Ascending aorta (tissue), 2 donors: Measurements from ENCODE around the gene CPD. TPM values are rescaled to one million over a fixed set of nuclear protein-coding genes. Genes with fewer than 3 reads are reported as not detected.
"Not testable (repeated sequence)": the region's sequence is repeated elsewhere in the genome, so short reads cannot be mapped to it uniquely, and the experiment has no call there.

Source experiments
- DNase-seq, 2 donors: peaks; one replicate each; pipeline ENCODE4 v3.0.0-alpha.2; 2019; ENCODE audit warnings: low spot score in 2 of 2
- H3K27ac ChIP-seq, 2 donors: fragments of 200-600 bp; sonication (generic); one replicate each; pipeline ENCODE4 v1.5.1; 2016 to 2017; ENCODE audit warnings: mild to moderate bottlenecking in 1 of 2
- H3K27me3 ChIP-seq: fragments of 200-600 bp; sonication (generic); one replicate; pipeline ENCODE4 v1.5.1; 2017
- H3K36me3 ChIP-seq, 2 donors: fragments of 200-600 bp; sonication (generic); one replicate each; pipeline ENCODE4 v1.5.1; 2016
- H3K4me1 ChIP-seq, 2 donors: fragments of 200-600 bp; sonication (generic); one replicate each; pipeline ENCODE4 v1.5.1; 2016 to 2017; ENCODE audit warnings: mild to moderate bottlenecking in 1 of 2
- H3K4me3 ChIP-seq, 2 donors: fragments of 200-600 bp; sonication (generic); one replicate each; pipeline ENCODE4 v1.5.1; 2016 to 2017; ENCODE audit warnings: mild to moderate bottlenecking in 1 of 2
- H3K9me3 ChIP-seq, 2 donors: fragments of 200-600 bp; sonication (generic); one replicate each; pipeline ENCODE4 v1.5.1; 2016
- intact Hi-C: fragments of 100-400 bp; cut with DNase I; formaldehyde crosslinking; loops from one replicate; pipeline ENCODE4 v1.15.1; 2023
- total RNA-seq: library from RNA; depleted of rRNA; stranded (reverse); fragments of >200 nt; gene quantifications from one replicate; pipeline ENCODE4 v1.1.0, GENCODE V29; 2016
- TF ChIP-seq, protein P1 (sequence below), 3 experiments: fragments of 200-600 bp in 2 of 3; fragments of 450-650 bp in 1 of 3; sonication (generic) in 2 of 3; IDR thresholded peaks; one replicate each; pipeline ENCODE4 v1.5.1; 2016 to 2019; ENCODE audit warnings: antibody characterized with exemption in 3 of 3, mild to moderate bottlenecking in 1 of 3, moderate library complexity in 1 of 3

The CPD gene
- total RNA-seq, 1 donor from 2014 or later, result 141 TPM

DNA sequence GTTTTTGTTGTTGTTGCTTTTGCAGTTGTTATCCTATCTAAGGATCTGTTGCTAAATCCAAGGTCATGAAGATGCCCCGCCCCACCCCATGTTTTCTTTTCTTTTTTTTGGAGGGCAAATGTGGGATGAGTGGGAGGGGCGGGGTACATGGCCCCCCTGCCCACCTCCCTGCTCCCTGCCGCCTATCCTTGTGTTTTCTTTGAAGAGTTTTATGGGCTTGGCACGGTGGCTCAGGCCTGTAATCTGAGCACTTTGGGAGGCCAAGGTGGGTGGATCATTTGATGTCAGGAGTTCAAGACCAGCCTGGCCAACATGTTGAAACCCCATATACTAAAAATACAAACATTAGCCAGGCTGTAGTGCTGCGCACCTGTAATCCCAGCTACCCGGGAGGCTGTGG is 79.6 kb downstream of the CPD start:
- Histone ChIP-seq H3K4me1 (no peaks in the 10 kb centered on the region), H3K4me3 (no peak overlapping the region), H3K27ac (no peak overlapping the region), H3K36me3 (peaks cover 26 to 65% of the 10 kb centered on the region in 2 donors), H3K27me3 (no peaks in the 10 kb centered on the region), H3K9me3 (no peaks in the 10 kb centered on the region)
- intact Hi-C loops, result no loop called here
- TF ChIP-seq, protein P1, sequence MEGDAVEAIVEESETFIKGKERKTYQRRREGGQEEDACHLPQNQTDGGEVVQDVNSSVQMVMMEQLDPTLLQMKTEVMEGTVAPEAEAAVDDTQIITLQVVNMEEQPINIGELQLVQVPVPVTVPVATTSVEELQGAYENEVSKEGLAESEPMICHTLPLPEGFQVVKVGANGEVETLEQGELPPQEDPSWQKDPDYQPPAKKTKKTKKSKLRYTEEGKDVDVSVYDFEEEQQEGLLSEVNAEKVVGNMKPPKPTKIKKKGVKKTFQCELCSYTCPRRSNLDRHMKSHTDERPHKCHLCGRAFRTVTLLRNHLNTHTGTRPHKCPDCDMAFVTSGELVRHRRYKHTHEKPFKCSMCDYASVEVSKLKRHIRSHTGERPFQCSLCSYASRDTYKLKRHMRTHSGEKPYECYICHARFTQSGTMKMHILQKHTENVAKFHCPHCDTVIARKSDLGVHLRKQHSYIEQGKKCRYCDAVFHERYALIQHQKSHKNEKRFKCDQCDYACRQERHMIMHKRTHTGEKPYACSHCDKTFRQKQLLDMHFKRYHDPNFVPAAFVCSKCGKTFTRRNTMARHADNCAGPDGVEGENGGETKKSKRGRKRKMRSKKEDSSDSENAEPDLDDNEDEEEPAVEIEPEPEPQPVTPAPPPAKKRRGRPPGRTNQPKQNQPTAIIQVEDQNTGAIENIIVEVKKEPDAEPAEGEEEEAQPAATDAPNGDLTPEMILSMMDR (IDR thresholded peaks at IDR 0.05), result no peak
- DNase-seq, result no peak

DNA sequence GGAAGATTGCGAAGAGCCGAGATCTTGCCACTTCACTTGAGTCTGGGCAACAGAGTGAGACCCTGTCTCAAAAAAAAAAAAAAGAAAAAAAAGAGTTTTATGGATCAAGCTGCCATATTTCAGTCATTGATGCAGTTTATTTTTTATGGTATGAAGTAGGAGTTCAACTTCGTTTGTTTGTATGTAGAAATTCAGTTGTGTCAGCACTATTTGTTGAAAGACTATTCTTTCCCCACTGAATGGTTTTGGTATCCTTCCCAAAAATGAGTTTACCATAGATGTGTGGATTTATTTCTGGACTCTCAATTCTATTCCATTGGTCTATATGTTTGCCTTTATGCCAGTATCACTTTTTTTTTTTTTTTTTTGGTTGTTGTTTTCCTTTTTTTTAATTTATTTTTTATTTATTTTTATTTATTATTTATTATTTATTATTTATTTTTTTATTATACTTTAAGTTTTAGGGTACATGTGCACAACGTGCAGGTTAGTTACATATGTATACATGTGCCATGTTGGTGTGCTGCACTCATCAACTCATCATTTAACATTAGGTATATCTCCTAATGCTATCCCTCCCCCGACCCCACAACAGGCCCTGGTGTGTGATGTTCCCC is 80.2 kb downstream of the CPD start:
- peaks cover 26 to 60% of the 10 kb centered on the region in 2 donors for H3K36me3 ChIP-seq
- H3K4me1 ChIP-seq, result not testable (repeated sequence)

DNA sequence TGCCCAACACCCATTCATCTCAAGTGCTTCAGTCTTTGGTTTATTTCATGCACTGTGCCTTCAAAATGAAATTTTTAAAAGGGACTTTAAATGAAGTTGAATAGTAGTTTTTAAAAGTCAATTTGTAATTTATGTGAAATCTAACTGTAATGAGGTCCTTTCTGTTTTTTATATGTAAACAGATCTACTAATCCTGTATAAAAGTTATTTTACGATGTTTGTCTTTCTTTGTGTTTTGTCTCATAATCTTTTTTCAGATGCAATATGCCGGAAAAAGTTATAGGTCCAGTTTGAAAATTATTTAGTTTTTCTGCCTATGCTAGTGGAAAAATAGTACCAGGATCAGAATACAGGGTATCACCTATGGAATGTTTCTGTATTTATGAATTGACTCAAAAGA is 89.7 kb downstream of the CPD start:
- Histone ChIP-seq H3K36me3 (peaks cover 11% of the 10 kb centered on the region in 2 donors), H3K27me3 (no peaks in the 10 kb centered on the region), H3K4me1 (no peaks in the 10 kb centered on the region), H3K27ac (no peak overlapping the region), H3K9me3 (no peaks in the 10 kb centered on the region), H3K4me3 (no peak overlapping the region)
- intact Hi-C loops, result no loop called here
- no peak for DNase-seq
- TF ChIP-seq, protein P1 (IDR thresholded peaks at IDR 0.05), result no peak

More for the DNA sequence above, 80.2 kb downstream of the CPD start:
- H3K27ac ChIP-seq, H3K4me3 ChIP-seq, intact Hi-C loops, H3K9me3 ChIP-seq, DNase-seq, H3K27me3 ChIP-seq: not testable (repeated sequence)

DNA sequence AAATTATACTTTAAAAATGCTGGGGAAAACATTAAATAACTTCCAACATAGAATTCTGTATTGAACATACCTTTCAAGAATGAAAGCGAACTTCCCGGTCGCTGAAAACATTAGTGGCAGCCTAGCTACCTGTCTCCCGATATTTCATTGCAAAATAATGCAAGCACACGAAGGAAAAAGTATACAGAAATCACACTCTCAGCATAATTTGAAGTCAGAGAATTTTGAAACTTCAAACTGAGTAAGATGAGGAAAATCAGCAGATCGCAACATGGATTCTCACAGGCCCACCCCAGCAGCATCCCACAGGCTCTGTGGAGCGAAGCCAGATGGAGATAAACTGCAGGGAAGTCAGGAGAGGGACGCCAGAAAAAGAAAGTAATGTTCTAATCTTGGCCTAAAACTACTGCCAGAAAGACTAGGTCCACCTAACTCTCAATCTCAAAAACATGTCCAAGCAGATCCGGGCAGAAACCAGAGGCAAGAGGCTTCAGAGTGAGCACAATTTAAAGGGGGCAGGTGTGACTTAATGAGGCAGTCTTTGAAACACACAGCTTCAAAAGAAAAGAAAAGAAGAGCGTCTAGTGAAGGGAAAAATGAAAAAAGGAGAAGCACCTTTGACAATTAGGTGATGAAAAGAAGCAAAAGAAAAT is 93.6 kb downstream of the CPD start:
- intact Hi-C loops, result loop anchor here (10.0 kb wide), 1 partner anchor 358 kb away; the partner anchor contains the start of gene NSRP1
- no peak for DNase-seq
- Histone ChIP-seq H3K27ac (peak overlapping the region; percentile 6 to 53), H3K4me3 (peak overlapping the region in 1 of 2 donors; percentile 55), H3K4me1 (no peaks in the 10 kb centered on the region), H3K9me3 (no peaks in the 10 kb centered on the region), H3K36me3 (no peaks in the 10 kb centered on the region), H3K27me3 (no peaks in the 10 kb centered on the region)
- TF ChIP-seq, protein P1 (IDR thresholded peaks at IDR 0.05), result no peak

DNA sequence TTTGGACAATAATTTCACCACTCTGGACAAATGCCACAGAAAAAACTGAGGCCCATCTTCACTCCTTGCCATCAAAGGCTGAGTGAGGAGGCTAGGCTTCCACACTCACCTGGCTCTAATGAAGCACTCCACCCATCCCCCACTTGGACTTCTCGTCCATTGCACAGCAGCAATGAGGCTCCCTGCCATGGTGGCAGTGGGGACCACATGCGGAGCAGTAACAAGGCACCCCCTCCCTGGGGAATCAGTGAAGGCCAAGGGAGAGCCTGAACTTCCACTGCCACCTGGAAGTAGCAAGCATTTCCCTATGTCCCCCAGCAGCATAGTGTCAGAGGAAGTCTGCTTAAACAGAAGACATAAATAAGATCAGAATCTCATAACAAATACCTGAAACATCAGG is 96.5 kb downstream of the CPD start:
- Histone ChIP-seq H3K4me3 (no peak overlapping the region), H3K27ac (no peak overlapping the region), H3K4me1 (peaks cover 4 to 8% of the 10 kb centered on the region in 2 donors), H3K36me3 (peaks cover 0 to 7% of the 10 kb centered on the region in 2 donors), H3K27me3 (no peaks in the 10 kb centered on the region), H3K9me3 (no peaks in the 10 kb centered on the region)
- no peak for DNase-seq
- intact Hi-C loops, result loop anchor here (5.0 to 10.0 kb wide), 3 partner anchors 43 to 360 kb away; partner anchors contain the start of genes BLMH and NSRP1
- TF ChIP-seq, protein P1 (IDR thresholded peaks at IDR 0.05), result no peak

DNA sequence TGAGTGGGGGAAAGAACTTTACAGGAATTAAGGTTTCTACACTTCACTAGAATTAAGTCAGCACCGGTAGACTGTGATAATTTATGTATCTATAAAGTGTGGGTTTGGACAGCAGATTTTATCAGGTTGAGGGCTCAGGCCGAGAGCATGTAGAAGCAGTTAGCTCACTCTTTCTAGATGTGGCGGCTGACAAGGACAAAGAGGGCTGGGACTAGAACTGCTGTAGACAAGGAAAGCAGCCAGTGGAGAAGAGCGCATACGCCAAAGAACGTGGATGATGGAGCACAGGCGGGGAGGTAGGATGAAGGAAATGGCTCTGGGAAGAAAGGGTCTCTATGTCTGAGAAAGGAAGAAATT is 98.0 kb downstream of the CPD start:
- peak overlapping the region; percentile 94 to 95 for H3K27ac ChIP-seq
- TF ChIP-seq, protein P1 (IDR thresholded peaks at IDR 0.05), result no peak
- peak overlapping the region; percentile 78 to 92 for H3K4me3 ChIP-seq
- intact Hi-C loops, result loop anchor here (1.0 to 10.0 kb wide), 5 partner anchors 44 to 362 kb away; partner anchors contain the start of genes BLMH, CPD and NSRP1
- no peaks in the 10 kb centered on the region for H3K27me3 ChIP-seq
- peaks cover 4 to 19% of the 10 kb centered on the region in 2 donors for H3K36me3 ChIP-seq
- DNase-seq, result no peak
- H3K4me1 ChIP-seq, result peaks cover 4 to 8% of the 10 kb centered on the region in 2 donors
- H3K9me3 ChIP-seq, result no peaks in the 10 kb centered on the region
